CD4-positive, alpha-beta T cell treated with Interleukin-2 at 100 ng/mL for 4 hours (primary cell): Measurements from ENCODE around the gene TMEM178B.

Source experiments
- DNase-seq: peaks from one replicate; pipeline ENCODE4 v3.0.0-alpha.2; 2020; ENCODE audit warnings: low spot score

The TMEM178B gene

GRCh38 chr7:141433698-141434097 is 359.8 kb downstream of the TMEM178B start:
- no peak for DNase-seq

GRCh38 chr7:141436139-141436538 is 362.3 kb downstream of the TMEM178B start:
- DNase-seq = no peak

- DNase-seq = no peak
These were observed 362.8 kb downstream of the TMEM178B start for GRCh38 chr7:141436575-141437075.

- DNase-seq = no peak
These were observed 365.3 kb downstream of the TMEM178B start for GRCh38 chr7:141439164-141439563.

GRCh38 chr7:141439776-141440175 is 365.9 kb downstream of the TMEM178B start:
- no peak for DNase-seq

GRCh38 chr7:141441837-141442627 is 368.2 kb downstream of the TMEM178B start:
- no peak for DNase-seq

- DNase-seq = no peak
These were observed 368.9 kb downstream of the TMEM178B start for GRCh38 chr7:141442781-141443180.

- no peak for DNase-seq
These were observed 371.1 kb downstream of the TMEM178B start for GRCh38 chr7:141444961-141445360.

- DNase-seq = no peak
These were observed 377.4 kb downstream of the TMEM178B start for GRCh38 chr7:141451232-141451631.

GRCh38 chr7:141452911-141453310 is 379.0 kb downstream of the TMEM178B start:
- DNase-seq = no peak

- no peak for DNase-seq
These were observed 380.5 kb downstream of the TMEM178B start for GRCh38 chr7:141454338-141454737.

- DNase-seq = no peak
These were observed 381.9 kb downstream of the TMEM178B start for GRCh38 chr7:141455723-141456122.

GRCh38 chr7:141456298-141456697 is 382.4 kb downstream of the TMEM178B start:
- DNase-seq = no peak

GRCh38 chr7:141456711-141457110 is 382.8 kb downstream of the TMEM178B start:
- no peak for DNase-seq

- no peak for DNase-seq
These were observed 387.2 kb downstream of the TMEM178B start for GRCh38 chr7:141460781-141461715.

GRCh38 chr7:141461924-141462323 is 388.1 kb downstream of the TMEM178B start:
- DNase-seq = no peak

- DNase-seq = no peak
These were observed 389.1 kb downstream of the TMEM178B start for GRCh38 chr7:141462958-141463357.

GRCh38 chr7:141463986-141464385 is 390.1 kb downstream of the TMEM178B start:
- DNase-seq = no peak

- DNase-seq = no peak
These were observed 390.7 kb downstream of the TMEM178B start for GRCh38 chr7:141464551-141464950.

- DNase-seq = no peak
These were observed 392.5 kb downstream of the TMEM178B start for GRCh38 chr7:141466151-141466904.

GRCh38 chr7:141468341-141468740 is 394.5 kb downstream of the TMEM178B start:
- DNase-seq = no peak

GRCh38 chr7:141475679-141476078 is 401.8 kb downstream of the TMEM178B start:
- no peak for DNase-seq
